GM12873 (cell line): Measurements from ENCODE around the gene PHF2.

ENCODE experiments used
- TF ChIP-seq, protein P1 (sequence below): IDR thresholded peaks from 2 replicates; pipeline ENCODE4 v1.5.1; 2012; ENCODE audit warnings: low read depth, mild to moderate bottlenecking, moderate library complexity, low read length, control low read depth; ENCODE audit not compliant: insufficient read depth; ENCODE audit errors: missing control alignments

Gene PHF2

DNA sequence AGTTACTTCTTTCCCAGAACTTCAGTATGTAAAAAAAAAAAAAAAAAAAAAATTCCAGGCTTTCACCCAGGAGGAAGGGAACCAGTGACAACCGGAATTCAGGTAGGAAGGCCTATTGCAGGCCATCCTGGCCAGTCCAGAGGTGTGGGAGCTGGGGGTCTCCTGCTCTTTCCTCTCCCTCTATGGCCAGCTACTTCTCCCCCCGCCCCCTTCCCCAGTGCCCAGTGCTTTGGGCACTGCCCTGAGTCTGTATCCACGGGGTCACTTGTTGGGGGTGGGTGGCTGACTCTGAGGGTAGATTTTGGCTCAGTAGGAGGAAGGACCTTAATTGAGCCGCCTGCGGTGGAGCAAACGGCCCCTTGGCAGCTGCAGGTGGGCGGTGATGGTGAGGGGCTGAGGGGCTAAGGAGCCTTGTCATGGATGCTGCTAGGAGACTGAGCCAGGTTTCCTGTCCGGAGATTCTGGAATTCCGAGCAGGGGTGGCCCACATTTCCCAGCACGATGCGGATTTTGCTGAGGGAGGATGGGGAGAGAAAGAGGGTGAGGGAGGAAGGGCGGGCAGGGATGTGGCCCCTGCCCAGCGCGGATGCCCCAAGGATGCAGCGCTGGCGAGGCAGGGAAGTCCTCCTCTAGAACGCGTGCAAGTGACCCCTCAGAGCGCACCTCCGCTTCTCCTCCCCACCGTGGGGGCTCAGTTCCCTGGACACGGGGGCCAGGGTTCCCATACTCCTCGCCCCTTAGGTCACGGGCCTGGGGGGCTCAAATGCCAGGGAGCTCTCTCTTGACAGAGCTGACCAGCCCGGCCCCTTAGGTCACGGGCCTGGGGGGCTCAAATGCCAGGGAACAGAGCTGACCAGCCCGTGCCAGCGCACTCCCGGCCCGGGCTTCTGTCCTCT, 1.2 kb upstream of the PHF2 start:
- TF ChIP-seq, protein P1, sequence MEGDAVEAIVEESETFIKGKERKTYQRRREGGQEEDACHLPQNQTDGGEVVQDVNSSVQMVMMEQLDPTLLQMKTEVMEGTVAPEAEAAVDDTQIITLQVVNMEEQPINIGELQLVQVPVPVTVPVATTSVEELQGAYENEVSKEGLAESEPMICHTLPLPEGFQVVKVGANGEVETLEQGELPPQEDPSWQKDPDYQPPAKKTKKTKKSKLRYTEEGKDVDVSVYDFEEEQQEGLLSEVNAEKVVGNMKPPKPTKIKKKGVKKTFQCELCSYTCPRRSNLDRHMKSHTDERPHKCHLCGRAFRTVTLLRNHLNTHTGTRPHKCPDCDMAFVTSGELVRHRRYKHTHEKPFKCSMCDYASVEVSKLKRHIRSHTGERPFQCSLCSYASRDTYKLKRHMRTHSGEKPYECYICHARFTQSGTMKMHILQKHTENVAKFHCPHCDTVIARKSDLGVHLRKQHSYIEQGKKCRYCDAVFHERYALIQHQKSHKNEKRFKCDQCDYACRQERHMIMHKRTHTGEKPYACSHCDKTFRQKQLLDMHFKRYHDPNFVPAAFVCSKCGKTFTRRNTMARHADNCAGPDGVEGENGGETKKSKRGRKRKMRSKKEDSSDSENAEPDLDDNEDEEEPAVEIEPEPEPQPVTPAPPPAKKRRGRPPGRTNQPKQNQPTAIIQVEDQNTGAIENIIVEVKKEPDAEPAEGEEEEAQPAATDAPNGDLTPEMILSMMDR, result no peak

DNA sequence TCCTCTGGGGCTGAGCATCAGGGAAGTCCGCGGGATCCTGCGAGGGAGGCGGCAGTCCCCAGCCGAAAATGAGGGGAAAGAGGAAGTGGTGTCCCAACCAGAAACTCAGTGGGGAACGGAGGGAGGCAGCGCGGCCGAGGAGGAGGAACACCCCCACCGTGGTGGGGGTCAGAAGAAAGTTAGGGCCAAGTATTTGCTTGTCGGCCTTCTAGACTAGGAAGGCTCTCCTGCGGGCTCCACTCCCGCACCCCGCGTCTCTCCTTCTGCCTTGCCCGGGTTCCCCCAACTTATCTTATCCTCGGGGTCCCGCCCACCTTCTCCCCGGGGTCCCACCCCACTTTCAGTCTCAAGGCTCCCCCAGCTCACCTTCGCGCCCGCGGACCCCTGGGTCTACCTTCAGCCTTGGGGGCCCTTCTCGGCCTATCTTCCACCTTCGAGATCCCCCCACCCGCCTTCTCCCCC, 557 bp upstream of the PHF2 start:
- TF ChIP-seq, protein P1, result no peak

DNA sequence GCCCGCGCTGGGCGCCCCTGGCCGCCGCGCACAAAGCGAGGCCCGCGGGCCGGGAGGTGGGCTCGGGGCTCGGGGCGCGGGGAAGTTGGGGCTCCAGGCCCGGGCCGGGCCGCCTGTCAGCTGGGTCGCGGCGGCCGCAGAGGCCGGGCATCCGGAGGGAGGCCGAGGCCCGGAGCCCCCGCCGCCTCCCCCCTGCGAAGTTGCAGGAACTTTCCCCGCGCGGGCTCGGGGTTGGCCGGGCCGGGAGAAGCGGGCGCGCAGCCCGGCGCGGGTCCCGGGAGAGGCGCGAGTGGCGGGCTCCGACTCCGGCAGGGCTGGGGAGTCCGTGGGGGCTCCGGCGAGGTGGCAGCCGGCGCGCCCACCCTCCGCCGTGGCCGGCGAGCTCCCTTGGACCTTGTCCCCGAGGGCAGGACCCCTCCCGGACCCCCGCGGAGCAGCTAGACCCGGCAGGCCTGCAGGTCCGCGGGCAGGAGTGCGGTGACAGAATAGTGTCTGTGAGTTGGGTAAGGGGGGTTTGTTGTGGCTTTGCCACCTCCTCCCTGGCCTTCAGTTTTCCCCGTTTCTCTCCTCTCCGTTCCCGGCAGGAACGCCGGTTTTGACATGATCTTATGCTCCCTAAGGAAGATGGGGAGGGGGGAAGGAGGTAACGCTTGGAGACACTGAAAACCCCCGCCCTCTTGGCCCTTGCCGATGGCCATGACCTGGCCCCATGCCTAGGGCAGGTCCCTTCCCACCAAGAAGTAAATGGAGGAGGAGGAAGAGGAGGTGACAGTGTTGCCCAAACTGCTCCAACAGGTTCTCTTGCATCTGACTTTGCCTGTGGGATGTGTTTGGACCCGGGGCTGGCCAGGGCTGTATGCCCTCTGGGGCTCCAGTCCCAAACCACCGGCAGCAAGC, 942 bp downstream of the PHF2 start:
- TF ChIP-seq, protein P1, result no peak

DNA sequence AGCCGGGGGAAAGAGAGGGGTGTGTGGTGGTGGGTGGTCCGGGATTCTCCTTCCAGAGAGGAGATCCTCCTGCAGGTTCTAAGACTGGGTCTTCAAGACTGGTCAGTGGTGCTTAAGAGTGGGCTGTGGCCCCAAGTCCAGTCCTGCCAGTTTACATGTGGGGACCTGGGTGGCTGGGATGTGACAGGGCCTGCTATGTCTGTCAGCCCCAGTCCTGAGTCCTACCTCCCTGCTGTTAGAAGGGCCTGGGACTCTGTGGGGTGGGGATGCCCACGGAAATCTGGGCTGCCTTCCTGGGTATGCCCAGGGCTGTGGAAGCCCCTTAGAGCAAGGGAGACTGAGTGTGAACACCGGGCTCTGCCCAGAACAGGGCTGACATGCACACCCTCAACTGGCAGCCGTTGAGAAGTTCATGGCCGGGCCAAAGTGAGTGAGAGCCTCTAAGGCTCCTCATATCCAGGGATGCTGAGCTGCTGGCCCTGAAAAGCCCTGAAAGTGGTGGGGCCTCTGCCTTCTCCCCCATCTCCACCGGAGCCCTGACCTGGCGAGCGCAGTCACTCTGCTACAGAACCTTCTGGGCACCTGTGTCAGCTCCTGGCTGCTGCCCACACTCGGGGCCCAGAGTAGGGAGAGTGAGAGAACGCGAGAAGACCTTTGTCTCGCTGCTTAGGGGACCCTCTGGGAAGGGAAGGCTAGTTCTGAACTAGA, 1.7 kb downstream of the PHF2 start:
- TF ChIP-seq, protein P1, result no peak

DNA sequence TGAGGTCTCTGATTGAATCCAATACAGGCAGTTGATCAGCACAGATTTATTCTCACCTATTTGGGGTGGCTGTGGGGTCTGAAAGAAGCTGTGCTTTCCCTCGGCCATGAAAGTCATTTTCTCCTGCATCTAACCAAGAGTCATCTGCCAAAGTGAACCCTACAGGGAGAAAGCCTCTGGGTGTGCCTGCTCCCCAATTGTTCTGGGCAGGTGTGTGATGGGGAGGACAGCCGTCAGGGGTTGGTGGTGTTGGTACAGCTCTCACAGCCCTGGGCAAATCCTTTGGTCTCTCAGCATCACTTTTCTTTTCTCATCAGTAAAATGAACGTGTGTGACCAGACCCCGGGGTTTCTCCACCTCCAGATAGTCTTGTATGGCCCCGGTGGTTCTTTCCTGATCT, 2.5 kb downstream of the PHF2 start:
- TF ChIP-seq, protein P1, result no peak

DNA sequence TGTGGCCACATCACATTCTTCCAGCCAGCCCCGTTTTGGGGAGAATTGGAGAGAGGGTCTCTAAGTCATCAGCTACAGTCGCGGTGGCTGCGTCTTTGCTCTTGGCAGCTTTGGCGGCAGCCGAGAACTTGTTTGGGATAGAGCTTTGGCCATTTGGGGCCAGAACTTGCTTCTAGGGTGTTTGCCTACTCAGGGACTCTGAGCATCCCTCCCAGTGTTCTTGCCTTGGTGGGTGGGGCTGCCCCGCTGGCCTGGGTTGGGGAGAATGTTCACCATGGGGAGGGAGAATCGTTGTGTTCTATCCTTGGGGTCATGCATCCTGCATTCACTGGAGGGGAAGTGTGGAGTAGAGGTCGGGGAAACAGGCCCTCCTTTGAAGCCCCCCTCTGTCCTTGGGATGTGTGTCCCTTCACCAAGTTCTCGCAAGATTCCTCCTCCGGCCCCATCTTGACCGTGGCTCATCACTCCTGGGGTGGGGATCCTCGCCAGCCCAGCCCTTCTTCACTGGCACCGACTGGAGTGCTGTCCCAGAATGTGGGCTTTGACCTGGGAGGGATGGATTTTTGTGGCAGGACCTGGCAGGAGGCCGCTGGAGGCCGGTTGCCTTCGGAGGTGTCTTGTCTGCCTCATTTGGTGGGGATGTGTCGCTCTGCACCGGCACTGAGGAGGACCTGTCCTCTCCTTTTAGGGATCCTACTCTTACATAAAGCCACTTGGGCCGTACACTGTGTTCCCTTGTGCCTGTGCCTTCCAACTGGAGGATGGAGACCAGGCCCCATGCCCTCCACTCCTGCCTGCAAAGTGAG, 3.5 kb downstream of the PHF2 start:
- TF ChIP-seq, protein P1, result no peak
